GM10847 (cell line): ENCODE results near the gene MORN4.

Source experiments
- POLR2A ChIP-seq: IDR thresholded peaks from 2 replicates; pipeline ENCODE4 v1.6.1; 2011; ENCODE audit not compliant: insufficient read length; ENCODE audit errors: extremely low read depth

Gene MORN4

DNA sequence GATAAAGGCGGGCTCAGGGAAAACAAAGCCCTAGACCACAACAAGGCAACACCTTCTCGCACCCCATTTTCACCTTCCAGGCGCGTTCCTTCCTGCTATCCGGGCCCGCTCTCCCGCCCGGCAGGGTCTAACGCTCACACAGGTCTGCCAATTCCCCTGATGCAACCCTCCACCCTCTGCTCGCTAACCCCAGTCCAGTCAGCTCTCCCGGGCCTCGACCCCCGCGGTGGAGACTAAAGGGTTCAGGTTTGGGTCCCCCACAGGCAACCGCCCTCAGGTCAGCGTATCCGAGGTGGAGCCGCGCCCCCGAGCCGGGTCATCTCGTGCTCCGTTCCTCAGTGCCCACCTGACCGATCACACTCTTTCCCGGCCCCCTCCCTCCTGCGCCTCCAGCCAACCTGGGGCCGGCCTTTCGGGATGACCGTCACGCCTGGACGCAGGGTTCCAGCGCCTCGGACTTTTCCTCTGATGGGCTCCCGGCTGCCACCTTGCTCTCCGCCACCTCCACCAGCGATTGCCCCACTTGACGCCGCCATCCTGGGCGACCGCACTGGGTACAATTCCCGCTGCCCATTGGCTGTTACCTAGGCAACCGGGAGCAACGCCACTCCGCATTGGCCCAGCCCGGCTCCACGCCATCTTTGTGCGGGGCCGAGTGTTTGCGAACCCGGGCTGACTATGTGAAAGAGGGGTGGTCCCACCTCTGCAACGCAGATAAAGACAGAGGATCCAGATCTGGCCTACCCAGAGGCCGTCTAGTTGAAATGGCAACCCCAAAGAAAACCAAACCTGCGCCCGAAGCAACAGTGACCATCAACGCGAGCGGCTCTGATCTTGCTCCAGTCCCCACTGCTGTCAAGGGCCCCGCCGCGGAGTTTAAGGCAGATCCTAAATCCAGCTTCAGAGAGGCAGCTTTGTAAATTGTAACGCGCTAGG, at the start of gene MORN4:
Gene MORN4, minus strand, starts transcription at position 552 of the 936 bp plus-strand sequence. CDS start 13,847 bp downstream, outside the sequence.
- peak; percentile 42 for TF ChIP-seq POLR2A

DNA sequence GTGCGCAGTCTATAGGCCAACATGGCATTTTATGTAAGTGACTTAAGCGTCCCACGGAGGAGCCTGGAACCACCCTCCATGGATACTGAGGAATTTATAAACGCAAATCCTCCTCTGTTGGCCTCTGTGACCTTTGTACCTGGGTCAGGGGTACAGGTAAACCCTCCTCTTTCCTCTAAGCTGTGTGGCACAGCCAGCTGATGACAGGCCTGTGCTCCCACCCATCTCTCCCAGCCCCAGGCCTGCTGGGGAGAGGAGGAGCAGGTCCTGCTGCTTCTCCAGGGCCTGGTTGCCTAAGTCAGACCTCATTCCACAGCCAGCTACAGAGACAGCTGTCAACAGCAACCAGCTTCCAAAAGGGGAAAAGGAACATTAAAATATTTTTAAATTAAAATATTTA, 48.7 kb upstream of the MORN4 start:
- no peak for TF ChIP-seq POLR2A

DNA sequence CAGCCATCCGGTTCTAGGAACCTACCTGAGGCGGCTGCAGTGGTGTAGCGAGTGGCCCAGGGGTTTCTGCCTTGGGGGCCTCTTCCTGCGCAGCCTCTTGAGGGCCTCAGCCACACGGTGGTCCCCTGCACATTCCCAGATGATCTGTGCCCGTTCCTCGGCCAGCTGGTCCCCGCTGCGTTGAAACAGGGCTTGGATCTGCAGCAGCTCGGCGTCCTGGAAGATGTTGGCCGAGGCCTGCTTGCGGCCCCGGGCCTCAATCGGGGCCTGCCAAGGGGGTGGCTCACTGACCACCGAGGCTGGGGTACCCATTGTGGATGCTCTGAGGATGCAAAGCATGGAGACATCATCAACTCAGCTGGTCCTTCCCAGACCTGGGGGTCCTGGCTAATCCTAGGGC, 46.3 kb upstream of the MORN4 start:
- no peak for TF ChIP-seq POLR2A

DNA sequence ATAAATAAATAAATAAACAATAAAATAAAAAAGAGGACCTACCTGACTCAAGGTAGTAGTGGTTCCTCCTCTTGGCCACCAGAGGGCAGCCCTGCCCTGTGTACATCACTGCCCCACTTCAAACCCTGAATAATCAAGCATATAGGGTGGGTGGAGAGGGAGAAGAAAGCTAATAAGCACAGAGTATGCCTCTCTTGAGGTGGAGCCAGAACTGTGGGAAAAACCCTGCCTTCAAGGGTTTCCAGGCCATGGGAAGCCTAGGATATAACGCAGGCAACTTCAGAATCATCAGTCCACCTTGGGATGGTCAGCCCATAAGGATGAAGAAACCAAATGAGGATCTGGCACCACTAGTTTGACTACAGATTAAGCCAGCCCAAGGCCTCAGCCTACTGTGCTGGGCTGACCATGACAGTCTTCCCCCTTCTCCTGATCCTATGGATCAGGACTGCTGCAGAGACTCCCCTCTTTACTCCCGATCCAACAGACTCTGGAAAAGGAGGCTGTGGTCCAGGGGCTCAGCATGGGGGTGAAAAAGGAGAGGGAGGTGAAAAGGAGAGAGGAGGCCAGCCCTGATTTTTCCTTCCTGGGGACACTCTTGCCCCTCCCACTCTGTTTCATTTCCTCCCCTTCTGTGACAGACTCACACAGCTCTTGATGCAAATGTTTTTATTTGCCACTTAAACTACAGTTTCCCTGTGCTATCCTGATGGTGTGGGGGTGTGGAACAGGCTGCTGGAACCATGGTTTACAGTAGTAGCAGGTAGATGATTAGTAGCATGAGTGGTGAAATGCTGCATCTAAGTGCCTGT, 43.7 kb upstream of the MORN4 start:
- TF ChIP-seq POLR2A = no peak

DNA sequence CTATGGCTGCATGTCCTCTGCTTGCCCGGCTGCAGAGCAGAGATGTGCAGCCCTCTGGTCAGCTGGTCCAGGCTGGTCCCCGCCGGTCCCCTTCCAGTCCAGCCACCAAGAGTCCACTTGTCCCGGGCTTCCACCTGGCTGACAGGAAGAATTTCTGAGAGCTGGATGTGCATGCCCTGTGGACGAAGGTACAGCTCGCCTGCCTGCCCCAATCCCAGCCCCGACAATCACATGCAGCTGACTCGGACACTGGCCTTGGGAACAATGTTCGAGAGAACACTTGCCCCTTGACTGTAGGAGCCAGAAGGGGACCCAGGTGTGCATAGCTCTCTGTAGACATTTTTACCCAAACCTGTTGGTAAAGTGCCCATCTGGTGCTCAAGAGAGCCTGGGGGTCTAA, 41.9 kb upstream of the MORN4 start:
- no peak for TF ChIP-seq POLR2A

DNA sequence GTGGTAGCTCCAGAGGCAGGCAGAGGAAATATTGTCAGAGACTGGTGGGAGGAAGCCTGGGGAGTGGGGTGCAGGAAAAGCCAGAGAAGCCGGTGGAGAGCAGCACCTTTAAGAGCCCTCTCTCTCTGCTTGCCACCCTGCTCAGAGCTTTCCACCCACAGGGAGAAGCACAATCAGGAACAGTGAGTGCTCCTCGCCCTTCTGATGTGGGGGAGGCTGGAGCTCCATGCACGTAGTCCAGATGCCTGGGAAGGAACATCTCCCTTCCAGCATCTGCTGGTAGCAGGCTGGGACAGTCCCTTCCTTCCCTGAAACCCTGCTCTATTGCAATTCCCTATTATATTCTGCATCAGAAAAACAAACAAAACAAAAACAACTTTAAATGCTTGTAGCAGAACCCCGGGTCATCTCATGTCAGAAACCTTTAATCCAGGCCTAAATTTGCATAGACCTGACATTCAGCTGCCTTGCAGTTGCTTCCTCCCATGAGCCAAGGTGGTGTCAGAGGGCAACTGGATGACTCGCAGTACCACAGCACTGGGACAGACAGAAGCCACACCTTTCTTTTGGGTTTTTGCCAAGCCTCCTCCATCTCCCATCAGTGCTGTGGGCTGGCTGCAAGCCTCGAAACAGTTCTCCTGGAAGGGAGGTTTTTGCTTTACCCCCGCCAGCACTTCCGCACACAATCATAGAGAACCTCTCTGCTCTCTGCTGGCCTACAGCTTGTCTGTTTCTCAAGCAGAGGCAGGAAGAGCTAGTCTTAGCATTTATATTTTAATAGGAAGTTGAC, 40.6 kb upstream of the MORN4 start:
- TF ChIP-seq POLR2A = no peak

DNA sequence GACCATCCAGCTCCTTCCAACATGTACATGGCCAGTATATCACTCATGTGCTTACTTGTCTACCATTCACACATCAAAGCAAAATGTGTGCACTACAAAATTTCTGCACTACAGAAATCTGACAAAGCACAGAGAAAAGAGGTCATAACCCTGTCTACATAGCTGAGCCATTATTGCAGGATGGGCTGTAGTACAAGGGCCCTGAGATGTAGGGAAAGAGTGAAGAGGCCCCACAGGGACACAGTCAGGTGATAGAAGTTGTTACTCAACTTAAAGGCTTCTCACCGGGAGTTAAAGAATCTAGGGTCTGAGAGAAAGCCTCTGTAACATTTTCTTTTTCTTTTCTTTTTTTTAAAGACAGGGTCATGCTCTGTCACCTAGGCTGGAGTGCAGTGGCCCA, 36.3 kb upstream of the MORN4 start:
- TF ChIP-seq POLR2A = no peak

DNA sequence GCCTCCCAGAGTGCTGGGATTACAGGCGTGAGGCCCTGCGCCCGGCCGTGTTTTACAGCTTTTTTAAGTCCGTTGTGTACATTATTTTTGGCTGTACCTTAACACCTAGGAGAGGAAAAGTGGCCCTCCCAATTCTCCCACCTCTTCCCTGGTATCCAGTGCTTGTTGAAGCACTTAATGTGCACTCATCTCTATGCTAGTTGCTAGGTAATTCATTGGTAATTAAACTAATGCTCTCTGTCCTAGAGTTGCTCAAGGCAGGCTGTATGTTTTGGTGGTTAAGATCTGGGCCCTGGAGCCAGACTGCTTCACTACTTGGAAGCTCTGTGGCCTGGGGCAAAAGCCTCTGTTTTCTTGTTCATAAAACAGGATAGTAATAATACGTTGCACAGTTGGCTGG, 34.2 kb upstream of the MORN4 start:
- TF ChIP-seq POLR2A = no peak

DNA sequence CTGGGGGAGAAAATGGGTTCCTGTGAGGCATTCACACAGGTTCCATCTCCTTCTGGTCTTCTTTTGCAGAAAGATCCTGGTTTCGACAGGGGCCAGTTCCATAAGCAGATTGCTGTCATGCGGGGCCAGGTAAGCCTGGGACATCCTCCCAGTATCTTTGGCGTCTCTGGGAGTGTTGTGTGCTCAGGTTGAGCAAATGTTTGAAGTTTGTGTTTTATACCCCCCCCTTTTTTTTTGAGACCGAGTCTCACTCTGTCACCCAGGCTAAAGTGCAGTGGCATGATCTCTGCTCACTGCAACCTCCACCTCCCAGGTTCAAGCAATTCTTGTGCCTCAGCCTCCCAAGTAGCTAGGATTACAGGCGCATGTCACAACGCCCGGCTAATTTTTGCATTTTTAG, 33.7 kb upstream of the MORN4 start:
- TF ChIP-seq POLR2A = no peak

DNA sequence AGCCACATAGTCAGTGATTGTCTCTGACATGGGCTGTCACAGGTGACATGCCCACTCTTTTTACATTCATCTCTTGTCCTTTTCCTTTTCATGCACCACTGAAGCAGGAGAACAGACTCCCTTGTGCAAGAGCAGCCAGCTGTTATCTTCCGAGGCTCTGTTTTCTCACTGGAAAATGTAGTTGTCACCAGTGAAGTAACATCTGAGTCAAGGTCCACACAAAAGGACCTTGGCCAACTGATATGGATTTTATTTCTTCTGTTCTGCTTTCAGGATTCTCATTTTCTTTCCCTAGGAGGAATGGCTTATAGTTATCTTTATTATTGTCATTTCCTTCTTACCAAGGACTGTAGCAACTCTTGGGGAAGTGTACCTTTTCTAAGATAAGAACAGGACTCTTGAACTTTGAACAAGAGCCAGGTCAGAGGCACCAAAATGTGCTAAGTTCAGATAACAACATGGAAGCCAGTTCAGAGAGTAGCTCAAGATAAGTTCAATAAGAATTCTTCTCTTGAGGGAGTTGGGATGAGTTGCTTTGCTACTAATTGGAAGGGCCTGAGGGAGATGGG, 31.1 kb upstream of the MORN4 start:
- no peak for TF ChIP-seq POLR2A

DNA sequence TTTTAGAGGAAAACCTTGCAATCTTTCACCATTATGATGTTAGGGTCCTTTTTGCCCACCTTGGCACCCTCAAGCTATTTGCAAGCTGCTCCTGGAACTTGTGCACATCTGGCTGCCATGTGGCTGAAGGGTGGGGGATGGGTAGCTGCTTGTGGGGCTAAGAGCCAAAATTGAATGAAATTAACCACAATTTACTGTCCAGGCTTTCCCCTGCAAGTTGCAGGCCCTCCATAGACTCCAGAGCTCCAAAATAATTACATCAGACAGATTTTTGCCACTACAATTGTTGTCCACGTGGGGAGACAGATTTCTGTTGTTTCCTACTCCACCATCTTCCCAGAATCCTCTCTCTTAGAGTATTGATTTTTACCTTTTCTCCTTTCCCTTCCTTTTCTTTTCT, 26.3 kb upstream of the MORN4 start:
- no peak for TF ChIP-seq POLR2A

DNA sequence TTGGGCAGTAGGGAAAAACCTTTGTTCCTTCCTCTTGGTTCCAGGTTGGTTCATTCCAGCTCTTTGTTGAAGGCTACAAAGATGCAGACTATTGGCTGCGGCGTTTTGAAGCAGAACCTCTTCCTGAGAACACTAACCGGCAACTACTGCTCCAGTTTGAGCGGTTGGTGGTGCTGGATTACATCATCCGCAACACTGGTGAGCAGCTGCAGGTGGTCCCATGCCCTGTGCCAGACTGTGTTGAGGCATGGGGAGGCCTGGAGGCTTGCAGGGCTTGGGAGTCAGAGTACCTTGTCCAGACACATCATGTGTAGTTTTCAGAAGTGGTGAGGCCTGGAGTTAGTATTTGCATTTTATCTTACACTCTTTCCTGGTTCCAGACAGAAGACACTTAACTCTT, 23.5 kb upstream of the MORN4 start:
- no peak for TF ChIP-seq POLR2A

DNA sequence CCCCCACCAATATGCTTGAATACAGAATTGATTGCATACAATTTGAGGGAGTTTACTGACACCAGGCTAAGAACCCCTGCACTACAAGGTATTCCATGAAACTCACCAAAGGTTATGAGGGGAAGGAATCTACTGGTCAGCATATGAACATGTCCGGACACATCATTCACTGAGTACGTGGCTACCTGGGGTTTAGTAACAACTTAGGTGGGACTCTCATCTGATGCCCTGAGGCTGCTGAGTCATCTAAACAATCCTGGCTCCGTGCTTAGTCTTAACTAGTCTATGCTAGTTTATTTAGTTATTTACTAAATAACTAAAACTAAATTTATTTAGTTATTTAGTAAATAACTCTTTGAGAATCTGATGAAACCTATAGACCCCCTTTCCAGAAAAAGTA, 18.5 kb upstream of the MORN4 start:
- no peak for TF ChIP-seq POLR2A

DNA sequence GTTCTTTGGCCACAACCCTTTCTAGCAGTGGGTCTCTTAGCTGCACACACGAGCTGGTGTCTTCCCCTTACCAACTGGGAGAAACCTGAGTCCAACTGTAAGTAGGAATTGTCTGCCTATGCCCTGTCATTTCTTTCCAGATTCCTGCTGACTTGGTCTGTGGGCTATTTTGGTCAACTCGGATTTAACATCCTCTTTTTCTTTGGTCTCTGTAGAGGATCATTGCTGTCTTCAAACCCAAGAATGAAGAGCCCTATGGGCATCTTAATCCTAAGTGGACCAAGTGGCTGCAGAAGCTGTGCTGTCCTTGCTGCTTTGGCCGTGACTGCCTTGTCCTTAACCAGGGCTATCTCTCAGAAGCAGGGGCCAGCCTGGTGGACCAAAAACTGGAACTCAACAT, 17.4 kb upstream of the MORN4 start:
- no peak for TF ChIP-seq POLR2A

DNA sequence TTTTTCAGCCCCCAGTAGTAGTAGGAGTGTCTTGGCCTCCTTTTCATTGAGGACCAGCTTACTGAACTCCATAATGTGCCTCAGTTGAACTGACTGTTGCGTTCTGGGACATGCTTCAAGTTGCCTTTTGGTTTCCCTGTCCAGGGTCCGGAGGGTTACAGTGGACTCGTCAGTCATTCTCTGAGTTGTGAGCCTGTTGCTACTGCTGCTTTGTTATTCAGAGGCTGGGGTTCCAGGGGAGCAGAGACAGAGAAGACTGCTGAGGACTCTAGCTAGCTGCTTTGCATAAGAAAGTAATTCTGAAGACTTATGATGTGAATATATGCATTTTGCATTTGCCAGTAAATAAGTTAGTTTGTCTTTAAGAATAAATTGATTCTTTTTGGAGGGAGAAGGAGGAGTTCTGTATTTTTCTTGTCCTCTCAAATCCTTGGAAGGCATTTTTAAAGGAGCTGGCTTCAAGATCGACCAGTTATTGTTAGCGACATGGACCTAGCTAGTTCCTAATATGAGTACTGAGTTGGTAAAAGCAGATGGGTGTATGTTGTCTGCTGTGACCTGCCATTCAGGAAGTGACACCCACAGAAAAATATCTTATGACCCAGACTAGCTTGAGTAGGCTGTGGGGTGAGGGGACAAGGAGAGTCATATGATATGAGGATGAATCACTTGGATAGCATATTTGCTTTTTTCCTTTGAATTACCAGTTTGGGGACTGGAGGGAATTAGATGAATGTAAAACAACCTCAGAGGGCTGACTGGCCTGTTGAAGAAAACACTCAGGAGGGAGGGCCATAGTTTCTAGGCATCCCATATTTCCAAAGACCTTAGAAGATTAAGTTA, 15.5 kb upstream of the MORN4 start:
- no peak for TF ChIP-seq POLR2A

DNA sequence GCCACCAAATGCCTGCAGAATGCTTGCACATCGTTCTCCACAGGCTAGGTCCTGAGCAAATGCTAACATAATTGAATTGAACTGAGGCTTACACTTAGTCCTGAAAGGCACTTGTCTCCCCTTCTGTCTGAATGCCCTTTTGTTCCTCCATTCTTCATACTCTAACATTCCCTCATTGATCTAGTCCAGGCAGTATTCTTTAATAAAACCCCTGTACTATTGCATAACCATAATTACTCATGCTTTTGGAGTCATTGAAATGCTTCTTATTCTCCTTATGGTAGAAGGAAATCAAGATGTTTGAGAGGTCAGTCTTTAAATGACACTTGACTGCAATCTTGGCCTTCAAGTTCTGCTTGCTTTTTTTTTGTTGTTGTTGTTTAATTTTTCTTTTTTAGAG, 14.3 kb upstream of the MORN4 start:
- no peak for TF ChIP-seq POLR2A
